CMK (cell line): ENCODE data around the gene CFP.
A peak's percentile ranks its signal among the peaks of the same experiment; 100 is the strongest.
"Not testable (repeated sequence)": the region's sequence is repeated elsewhere in the genome, so short reads cannot be mapped to it uniquely, and the experiment has no call there.

Experiments
- DNase-seq: peaks from one replicate; pipeline ENCODE4 v3.0.0-alpha.2; 2010; ENCODE audit warnings: low read depth

The CFP gene

DNA sequence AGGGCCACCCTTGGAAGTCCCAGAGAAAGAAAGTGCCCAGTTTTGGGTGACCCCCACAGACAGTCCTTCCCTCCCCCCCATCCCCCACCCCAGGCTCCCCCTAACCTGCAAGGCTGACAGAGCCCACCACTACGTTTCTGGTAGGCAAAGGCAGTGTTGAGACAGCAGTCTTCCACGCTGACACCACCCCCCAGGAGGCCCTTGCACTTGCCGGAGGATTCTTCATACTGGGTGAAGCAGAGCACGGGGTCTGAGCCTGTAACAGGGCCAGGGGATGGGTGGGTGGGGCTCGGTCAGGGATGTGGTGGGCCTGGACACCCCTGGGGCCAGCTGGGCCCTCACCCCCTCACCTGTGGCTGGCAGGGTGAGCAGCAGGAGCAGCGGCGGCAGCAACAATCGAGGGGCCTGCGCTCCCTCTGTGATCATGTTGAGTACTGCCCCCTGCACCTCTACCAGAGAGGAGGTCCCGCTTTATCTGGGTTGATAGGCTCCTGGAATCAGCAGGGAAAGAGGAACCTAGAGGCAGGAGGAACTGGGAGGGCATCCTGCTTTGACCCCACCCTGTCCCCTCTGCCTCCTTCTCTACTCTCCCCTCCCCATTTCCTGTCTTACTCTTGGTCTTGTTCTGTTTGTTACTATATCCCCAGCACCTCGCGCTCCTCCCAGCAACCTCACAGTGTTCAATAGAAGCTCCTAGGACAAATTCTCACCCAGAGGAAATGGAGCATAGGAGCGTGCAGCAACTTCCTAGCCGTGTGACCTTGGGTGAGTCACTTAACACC lies at the start of gene CFP:
CFP (minus strand) TSS at position 512 of the 782 bp plus-strand sequence; CDS start at position 426, 86 bp downstream.
- peak; percentile 74 for DNase-seq

DNA sequence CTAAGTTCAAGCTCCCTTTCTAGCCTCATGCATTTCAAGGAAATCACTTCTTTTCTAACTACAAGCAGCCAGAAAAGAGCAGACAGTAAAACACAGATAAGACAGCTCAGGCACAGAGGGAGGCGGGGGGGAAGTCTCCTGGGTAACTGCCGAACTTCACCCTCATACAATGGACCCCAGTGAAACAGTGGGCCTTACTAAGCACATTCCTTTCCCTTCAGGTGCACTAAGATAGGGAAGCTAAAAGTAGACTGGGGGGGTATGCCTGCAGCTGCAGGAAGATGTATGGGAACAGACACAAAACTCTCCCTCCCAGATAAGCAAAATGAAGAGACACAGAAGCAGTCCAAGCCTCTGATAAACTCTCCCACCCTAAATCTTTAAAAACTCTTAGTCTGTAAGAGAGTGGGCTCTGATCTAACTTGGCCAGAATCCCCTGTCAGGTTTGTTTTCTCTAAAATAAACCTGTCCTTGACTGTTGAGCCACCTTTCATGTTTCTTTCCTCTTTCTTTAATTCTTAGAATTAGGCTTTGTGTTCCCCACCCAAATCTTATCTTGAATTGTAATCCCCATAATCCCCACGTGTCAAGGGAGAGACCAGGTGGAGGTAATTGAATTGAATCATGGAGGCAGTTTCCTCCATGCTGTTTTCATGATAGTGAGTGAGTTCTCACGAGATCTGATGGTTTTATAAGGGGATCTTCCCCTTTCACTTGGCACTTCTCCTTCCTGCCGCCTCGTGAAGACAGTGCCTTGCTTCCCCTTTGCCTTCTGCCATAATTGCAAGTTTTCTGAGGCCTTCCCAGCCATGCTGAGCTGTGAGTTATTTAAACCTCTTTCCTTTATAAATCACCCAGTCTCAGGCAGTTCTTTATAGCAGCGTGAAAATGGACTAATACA lies 46.5 kb upstream of the CFP start:
- DNase-seq: peak; percentile 33

DNA sequence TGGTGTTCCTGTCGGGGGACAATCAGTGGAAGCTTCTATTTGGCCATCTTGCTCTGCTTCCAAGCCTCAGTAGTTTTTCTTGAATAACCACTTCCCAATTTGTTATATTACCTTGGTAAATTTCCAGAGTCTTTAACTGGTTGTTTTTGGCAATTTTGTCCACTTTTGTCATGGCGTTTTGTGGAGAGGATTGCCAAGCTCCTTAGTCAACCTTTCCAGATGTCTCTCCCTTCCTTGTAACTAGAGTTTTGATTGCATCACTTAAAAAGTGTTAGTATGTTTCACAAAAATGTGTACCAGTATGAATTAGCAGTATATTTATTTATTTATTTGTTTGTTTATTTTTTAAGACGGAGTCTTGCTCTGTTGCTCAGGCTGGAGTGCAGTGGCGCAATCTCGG lies 45.0 kb upstream of the CFP start:
- no peak for DNase-seq

DNA sequence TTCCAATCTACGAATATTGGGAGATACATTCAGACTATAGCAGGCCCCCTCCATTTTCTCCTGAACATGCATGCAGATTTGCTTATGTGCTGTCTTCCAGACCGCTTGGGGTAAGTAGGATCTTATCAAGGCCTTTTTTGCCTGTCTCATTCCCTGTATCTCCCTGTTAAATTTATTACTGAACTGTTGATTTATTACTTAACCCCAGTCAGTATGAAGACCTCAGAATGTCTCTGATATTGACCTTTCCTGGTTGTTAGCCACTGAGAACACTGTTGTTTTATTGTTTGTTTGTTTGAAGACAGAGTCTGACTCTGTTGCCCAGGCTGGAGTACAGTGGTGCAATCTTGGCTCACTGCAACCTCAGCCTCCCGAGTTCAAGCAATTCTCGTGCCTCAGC lies 36.1 kb upstream of the CFP start:
- DNase-seq: not testable (repeated sequence)

DNA sequence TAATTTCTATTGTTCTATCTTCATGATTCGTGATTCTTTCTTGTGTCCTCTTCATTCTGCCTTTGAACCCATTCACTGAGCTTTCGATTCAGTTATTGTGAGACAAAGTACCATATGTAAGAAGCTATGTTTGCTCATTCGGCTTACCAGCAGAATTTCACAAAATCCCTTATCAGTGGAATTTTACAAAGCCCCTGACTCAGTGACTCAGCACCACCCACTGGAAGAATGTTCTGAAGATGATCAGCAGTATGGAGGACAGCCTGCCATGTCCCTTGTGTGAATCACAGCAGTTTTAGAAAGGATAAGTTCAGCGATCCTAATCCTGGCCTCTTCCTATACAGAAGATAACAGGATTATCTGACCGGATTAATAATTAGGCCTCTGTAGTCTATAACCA lies 35.0 kb upstream of the CFP start:
- no peak for DNase-seq

DNA sequence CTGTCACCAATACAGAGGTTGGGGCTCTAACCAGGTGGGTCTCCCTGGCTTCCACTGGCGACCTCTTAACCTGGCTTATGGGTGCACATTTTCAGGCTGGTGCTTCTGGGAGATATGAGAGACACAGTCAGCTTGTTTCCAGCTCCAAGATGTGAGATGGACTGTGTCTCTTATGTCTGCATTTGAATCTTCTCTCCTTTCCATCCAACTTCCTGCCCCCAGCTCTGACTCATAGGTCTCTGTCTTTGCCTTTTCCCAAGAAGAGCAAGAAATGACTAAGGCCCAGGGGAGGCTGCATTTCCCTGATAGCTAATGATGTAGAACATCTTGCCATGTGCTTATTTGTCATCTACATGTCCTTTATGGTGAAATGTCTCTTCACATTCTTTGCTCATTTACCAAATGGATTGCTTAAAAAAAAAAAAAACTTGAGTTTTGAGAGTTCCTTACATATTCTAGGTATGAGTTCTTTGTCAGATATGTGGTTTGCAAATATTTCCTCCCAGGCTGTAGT lies 32.5 kb upstream of the CFP start:
- DNase-seq: no peak

DNA sequence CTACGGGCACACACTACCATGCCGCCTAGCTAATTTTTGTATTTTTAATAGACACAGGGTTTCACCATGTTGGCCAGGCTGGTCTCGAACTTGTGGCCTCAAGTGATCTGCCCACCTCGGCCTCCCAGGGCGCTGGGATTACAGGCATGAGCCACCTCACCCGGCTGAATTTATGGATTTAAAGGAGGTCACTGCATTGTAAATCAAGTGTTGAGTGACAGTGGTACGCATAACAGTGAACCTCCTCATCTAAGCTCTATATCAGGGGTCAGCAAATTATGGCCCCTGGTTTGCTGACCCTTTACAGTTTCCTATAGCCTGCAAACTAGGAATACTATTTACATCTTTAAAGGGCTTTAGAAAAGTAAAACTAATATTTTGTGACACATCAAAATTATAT lies 31.8 kb upstream of the CFP start:
- no peak for DNase-seq

DNA sequence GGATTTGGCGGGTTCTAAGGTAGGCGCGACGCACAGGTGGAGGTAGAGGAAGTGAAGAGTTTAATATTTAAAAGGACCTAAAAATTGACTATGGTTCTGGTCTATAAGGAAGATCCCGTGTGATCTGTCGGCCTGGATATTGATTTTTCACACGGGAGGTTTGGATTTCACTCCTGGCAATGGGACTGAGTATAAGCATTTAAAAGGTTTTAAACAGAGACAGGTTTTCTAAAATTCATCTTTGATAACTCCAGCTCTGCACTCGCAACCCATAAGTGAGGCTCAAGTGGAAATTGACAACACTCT lies 29.6 kb upstream of the CFP start:
- DNase-seq: no peak

DNA sequence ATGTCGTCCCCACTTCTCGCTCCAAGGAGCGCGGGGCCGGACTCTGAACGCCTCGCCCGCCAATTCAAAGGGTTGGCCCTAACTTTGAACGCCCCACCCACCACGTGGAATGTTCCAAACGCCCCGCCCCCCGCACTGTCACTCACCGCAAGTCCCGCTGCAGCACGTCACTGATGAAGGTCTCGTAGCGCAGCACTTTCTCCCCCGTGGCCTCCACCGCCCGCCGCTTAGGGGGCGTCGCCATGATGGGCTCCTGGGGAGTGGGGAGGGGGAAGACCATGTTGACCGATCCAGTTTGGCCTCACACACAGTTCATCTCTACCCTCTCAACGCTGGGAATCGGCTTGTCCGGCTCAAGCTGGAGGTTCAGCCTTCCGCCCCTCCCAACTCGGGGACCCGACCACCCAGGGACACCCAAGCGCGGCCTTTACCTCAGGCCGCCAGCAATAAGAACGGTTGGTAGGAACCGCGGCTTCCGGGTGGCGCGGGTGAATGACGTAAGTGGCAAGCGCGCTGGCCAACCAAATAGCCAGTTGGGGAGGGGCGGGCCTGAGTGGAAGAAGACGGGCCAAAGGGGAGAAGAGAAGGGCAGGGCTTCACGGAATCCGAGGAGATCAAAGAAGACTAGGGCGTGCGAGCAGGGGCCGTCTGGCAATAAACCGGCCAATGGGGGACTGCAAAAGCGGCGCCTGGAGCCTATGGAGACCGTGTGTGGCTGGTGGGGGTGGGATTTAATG lies 29.1 kb upstream of the CFP start, which contains the start of gene UXT:
UXT (minus strand) TSS at position 497 of the 737 bp plus-strand sequence; CDS start at position 244, 253 bp downstream.
- peak; percentile 89 for DNase-seq

DNA sequence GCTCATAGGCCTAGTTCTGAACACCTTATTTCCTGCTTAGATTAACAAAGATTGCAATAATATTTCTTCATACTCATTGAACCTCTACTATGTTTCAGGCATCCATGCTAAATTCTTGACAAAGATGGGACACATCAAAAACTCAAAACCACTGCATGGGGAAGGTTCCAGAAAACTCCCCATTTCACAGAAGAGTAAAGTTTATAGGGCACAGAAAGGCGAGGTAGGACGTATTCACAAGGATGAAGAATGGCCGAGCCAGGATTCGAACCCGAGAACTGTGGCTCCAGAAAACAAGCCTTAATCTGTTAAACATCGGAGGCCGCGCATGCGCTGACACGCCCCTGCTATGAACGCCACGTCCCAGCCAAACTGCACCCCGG lies 28.6 kb upstream of the CFP start:
- no peak for DNase-seq

DNA sequence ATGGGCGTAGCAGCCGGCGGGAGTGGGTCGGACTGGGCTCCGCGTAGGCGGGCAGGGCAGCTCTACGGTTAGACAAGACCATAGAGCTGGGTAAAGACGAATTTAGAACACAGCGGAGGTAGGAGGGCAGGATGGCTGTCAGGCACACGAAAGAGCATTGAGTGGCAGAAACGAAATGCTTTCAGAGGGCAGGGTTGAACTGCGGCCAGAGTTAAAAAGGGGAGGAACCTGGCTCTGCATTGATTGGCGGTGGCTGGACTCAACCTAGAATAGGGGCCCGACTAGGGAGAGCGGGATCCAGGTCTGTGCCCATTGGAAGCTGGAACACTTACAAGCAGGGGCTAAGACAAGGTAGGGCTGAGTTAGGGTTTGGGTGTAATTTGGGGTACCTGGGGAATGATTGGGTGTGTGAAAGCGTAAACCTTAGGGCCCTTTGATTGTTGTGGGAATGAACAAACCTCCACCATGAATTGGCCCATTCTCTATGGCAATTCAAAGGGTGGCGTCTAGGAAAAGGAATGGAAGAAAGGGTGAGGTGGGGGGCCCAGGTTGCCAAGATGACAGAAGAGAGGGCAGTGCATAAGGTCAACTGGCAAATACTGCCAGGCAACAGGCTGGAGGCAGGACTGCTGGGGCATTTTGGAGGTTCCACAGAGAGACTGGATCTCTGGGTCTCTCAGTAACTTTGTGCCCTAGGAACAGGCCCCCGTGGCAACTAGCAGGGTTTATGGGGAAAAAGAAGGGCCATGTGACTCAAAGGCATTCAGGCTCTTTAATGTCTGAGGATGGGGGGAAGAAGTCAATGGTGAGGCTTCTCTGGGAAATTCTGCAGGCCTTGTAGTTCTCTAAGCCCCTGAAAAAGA lies 21.5 kb upstream of the CFP start:
- no peak for DNase-seq

DNA sequence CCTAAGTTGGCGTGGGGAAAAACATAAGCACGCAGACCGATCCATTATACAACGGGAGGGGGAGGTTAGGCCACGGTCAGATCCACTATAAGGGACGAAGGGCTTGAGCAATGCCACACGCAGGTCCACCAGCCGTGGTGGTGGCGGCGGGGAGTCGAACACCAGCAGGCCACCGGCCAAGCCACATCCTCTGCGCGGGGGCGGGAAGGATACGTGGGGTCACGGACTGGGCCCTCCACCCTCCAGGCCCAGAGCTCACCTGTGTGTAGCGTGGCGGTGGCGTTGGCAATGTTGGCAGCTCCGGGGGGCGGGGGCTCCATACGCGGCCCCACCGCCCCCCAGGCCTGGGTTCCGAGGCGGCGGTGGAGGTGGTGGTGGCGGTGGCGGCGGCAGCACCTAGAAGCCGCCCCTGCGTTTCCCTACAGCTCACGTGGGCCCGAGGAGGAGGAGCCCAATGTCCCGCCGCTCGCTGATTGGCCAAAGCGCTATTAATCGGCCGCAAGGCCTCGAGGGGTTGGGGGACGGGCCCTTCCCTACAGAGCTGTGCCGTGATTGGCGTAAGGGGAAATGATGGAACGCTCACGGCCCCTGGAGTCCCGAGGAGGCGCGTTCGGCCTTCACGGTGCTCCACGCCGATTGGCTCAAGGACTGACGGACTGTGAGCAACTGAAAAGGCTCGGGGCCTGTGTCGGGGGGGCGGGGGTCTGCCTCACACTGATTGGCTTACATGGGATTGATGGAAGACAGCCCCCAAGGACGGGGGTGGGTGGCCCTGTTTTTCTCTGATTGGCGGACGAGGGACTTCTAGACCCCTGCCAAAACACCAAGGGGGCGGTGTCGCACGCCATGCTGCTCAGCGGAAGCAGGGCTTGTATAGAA lies 20.7 kb upstream of the CFP start, which contains the start of gene ELK1:
ELK1 (minus strand) TSS at position 400 of the 879 bp plus-strand sequence. CDS start 9,122 bp downstream, outside the sequence.
- peak; percentile 95 for DNase-seq

DNA sequence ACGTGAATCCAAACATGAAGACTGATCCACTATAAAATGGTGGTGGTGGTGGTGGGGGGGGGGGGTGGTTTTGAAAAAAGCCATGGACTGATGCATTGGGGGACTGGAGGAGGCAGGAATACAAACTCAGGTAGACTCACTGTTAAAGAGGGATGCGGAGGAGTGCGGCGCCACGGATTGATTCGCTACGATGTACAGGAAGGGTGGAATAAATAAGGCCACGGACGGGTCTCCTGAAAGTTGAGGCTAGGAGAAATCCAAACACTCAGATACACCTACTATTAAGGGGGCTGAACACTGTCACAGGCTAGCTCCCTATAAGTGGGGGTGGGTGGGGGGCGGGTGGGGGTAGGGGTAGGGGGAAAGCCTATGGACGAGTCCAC lies 20.0 kb upstream of the CFP start:
- DNase-seq: no peak

DNA sequence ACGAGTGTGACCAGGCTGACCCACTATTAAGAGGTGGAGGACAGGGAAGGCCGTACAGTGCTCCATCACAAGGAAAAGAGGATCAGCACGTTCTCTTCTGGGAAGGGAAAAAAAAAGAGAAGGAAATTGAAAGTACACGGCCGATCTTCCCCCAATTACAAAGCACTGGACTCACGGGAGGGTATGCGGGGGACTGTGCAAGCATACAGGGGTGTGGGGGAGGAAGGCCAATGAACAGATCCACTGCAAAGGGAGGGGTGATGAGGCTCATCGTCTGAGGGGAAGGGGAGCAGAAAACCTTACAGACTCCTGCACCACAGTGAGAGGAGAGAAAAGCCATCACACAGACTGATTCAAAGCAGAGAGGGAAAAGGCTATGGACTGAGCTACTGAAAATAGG lies 19.5 kb upstream of the CFP start:
- no peak for DNase-seq

DNA sequence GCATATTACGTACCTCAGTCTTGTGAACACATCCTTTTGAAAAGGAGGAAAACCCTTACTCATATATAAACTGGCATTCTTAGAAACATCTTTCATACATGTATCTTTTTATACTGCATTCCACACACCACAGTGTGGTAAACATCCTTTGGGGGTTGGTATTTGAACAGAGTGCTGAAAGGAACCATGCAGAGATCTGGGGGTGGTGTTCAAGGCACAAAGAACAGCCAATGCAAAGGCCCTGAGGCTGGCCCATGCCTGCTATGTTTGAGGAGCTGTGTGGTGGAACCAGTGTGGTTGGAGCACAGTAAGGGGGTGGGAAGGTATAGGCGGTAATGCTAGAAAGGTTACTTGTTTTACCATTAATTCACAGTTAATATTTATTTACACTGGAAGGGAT lies 18.6 kb upstream of the CFP start:
- DNase-seq: no peak

DNA sequence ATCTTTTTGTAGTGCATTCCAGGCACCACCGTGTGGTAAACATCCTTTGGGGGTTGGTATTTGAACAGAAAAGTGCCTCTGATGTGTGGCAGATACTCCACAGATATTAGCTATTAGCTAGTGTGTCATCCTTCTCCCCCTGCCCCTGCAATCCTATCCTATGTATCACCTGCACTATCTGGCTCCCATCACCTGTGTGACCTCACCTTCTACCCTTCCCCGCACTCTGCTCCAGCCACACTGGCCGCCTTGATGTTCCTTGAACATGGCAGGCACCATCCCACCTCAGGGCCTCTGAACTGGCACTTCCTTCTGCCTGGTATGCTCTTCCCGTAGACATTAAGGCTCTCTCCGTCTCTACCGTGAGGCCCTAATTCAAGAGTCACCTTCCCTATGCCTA lies 16.9 kb upstream of the CFP start:
- no peak for DNase-seq

DNA sequence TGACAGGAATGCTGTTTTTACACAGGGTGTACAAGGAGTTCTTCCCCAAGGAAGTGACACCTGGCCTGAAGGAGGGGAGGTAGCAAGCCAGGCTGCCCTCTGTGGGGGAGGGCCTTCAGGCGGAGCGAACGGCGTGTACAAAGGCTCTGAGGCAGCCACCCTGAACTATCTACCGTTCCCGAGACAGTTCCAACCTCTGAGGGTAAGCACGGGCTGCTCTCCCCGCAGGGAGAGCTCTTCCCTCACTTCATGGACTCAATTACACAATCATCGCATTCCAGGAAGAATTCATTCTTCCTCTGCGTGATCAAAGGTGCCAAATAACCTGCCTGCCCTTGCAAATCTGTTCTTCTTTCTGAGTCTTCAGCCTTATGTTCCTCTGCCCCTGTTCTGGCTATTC lies 15.8 kb upstream of the CFP start:
- DNase-seq: no peak

DNA sequence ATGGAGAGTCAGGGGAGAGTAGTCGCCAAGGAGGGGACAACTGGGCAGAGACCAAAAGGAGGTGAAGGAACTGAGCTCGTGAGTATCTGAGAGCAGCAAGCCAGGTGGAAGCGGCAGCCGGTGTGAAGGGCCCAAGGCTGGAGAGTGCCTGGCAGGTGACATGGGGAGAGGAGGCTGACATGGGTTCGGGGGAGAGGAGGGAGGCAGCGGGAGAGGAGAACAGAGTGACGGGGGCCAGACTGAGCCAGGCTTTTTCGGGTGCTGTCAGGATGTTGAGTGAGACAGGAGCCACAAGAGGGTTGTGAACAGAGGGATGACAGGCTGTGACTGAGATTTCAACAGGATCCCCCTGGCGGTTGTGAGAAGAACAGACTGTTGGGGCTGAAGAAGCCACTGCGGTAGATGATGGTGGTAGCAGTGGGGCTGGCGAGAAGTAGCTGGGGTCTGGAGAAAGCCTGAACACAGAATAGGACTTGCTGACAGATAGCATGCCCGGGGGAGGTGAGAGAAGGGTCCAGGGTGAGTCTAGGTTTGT lies 14.9 kb upstream of the CFP start:
- no peak for DNase-seq

DNA sequence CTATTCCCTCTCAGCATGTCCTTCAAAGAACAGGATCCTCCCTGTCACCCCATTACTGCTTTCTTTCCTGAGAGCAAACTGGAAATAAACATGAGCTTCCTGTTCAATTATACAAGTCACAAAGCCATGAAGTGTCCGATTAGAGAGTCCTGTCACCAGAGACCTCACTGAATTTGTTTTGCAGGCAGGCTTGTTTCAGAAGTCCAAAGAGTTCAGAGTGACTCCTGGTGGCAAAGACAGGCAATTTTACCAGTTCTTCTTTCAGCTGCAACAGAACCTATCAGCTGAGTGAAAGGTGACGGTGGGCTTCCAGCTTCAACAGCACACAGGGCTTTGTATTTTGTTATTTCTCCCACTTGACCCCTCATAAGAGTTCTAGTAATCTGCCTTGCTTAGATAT lies 14.2 kb upstream of the CFP start:
- no peak for DNase-seq

DNA sequence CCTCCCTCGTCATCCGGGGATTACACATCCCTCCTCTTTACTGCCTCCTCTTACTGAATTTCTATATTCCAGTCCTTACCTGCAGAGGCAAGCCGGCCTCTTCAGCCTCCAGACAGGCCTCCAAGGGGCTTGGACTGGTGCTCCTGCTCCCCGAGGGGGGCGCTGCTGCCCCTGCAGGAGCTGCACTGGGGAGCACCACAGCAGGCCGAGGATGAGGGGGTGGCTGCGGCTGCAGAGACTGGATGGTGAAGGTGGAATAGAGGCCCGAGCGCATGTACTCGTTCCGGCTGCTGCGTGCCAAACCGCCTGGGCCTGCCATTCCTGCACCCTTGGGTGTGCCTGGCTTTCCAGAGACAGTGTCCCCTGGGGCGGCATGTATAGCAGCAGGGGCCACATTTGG lies 9.1 kb upstream of the CFP start:
- no peak for DNase-seq
